GM10266 (cell line): Measurements from ENCODE around the gene GRK4.
"Not testable (repeated sequence)": the region's sequence is repeated elsewhere in the genome, so short reads cannot be mapped to it uniquely, and the experiment has no call there.

Source experiments
- DNase-seq: peaks from one replicate; pipeline ENCODE4 v3.0.0; 2012; ENCODE audit errors: extremely low spot score
- CTCF ChIP-seq: IDR thresholded peaks from 2 replicates; pipeline ENCODE4 v1.5.1; 2012; ENCODE audit warnings: mild to moderate bottlenecking, low read depth; ENCODE audit not compliant: control insufficient read depth, insufficient read depth; ENCODE audit errors: missing control alignments

GRK4 gene

DNA sequence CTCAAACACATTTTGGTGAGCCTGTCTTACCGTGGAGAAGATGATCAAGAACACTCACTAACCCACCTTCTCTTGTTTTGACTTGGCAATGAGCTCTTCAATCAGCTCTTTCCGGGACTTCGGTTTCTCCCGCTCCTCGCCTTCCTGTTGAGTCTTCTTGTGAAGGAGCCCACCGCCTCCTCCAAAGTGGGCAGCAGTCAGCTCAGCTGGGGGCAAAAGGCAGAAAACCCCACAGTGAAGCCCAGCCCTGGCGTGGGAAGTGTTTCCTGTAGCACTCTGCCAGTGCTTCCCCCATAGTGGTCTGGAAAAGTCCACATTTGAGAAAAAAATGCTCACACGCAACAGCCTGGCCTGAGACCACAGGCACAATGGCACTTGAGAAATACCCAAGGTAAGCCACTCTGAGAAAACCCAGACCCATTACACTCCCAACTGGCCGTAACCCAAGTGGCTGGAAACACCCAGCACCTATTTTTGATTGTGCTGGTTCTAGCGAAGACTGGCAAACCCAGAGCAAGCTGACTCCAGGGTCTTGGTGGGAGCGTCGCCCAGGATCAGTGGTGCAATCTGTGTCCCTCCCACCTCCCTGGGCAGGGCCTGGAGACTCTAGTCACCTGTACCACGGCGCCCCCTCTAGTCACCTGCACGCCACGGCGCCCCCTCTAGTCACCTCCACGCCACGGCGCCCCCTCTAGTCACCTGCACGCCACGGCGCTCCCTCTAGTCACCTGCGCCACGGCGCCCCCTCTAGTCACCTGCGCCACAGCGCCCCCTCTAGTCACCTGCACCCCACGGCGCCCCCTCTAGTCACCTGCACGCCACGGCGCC, 8.8 kb upstream of the GRK4 start:
- DNase-seq: peak; percentile 74
- TF ChIP-seq CTCF: peak; percentile 56

DNA sequence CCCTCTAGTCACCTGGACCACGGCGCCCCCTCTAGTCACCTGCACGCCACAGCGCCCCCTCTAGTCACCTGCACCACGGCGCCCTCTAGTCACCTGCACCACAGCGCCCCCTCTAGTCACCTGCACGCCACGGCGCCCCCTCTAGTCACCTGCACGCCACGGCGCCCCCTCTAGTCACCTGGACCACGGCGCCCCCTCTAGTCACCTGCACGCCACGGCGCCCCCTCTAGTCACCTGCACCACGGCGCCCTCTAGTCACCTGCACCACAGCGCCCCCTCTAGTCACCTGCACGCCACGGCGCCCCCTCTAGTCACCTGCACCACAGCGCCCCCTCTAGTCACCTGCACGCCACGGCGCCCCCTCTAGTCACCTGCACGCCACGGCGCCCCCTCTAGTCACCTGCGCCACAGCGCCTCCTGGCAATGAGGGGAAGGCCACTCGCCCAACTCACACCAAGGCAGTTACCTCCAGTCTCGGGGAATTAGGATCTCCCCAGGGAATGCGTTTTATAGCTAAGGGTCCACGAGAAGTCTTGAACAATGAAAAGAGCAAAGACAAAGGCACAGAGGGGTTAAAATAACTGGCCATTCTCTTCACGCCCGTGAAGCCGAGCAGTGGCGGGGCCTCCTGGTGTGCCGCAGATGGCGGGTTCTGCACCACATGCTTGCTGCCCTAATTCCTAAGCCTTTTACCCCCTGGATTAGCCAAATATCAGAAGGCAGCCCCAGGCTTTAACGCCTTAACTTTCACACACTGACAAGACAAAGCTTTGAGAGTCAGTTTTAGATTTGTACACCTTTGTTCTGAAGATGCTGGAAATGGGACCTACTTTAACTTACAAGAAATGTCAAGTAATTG, 8.0 kb upstream of the GRK4 start:
- not testable (repeated sequence) for DNase-seq
- peak; percentile 29 for TF ChIP-seq CTCF

GRCh38 chr4:2958446-2958845, 4.9 kb upstream of the GRK4 start:
- no peak for TF ChIP-seq CTCF
- DNase-seq: no peak

DNA sequence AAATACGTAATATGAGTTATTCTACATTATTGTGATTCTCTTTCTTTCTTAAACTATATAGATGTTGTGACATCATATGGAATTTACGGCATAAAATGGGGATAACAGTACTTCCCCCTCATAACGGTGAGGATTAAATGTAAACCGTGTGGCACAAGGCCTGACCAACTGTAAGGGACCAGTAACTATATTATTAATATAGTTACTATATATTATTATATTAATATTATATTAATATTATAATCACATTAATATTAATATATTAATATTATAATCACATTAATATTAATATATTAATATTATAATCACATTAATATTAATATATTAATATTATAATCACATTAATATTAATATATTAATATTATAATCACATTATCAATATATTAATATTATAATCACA, 2.9 kb upstream of the GRK4 start:
- not testable (repeated sequence) for DNase-seq

DNA sequence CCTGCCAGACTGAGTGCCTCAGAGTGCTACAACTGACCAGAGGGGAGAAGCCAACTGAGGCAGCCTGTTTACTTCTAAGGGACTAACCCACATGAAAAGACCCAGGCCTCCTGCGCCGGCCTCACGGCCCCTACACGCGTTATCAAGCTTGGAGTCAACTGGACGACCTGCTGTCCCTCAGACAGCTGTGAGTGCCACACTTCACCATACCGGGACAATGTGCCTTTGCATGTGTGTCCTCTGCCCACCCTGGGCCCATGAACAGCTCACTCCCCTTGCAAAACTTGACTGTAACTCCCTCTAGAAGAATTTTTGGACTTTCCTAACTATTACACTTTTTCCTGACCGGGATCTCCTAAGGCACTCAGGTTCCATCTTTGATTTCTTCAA, 2.0 kb upstream of the GRK4 start:
- TF ChIP-seq CTCF: no peak
- DNase-seq: no peak

DNA sequence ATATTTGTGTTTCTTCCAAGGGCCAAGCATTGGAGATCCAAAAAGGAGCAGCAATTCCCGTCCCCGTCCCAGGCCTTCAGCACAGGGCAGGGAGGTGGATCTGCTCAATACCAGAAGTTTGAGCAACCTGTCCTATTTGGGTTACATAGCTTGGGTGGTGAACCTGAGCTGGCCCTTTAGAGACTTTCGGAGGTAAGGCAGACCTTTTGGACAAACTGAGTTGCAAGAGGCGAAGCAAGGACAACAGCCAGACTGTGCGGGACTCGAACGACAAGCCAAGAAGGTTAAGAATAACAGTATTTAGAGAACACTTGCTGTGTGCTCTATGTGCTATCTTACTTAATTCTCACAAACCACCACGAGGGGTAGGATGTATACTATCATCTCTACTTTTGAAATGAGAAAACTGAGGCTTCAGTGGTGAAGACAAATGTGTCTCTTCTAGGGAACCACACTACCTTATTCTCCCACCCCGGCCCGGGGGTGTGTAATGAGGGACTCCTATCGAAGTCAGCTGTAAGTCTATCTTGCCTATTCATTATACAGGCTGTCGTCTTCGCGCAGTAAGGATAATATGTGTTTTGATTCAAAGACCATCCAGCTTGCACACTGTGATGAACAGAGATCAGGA, 1.4 kb upstream of the GRK4 start:
- peak; percentile 47 for DNase-seq
- TF ChIP-seq CTCF: no peak

DNA sequence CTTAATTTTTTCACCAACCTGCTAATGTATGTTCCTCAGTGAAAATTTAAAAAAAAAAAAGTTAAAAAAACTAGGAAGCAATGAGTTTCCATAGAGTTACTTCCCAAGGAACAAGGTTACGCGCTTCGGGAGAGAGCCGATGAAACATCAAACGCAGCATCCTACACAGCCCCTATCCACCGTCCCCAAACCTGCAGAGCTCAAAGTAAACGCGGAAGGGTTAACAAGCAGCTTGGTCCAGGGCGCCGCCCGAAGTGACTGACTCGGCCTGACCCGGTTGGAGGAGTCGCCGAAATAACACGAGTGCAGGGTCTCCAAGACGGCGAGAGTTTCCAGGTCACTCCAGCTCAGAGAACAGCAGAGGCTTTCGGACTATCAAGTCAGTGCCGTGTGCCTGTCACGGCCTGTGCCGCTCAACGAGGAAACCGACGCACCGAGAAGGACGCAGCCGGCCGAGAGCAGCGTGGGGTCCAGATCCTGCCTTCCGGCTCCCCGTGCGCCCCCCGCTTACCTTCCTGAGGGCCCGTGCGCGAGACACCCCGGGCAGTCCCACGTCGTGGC, 677 bp upstream of the GRK4 start:
- peak; percentile 61 for DNase-seq
- no peak for TF ChIP-seq CTCF
